Stimulated activated CD4-positive, alpha-beta T cell treated with anti-CD3 and anti-CD28 coated beads, TNF-alpha, amount 100 ng/mL, for 48 hours (primary cell): ENCODE measurements around the gene RFC2.
"Not testable (repeated sequence)": the region's sequence is repeated elsewhere in the genome, so short reads cannot be mapped to it uniquely, and the experiment has no call there.

Experiments used
- DNase-seq, 3 donors: peaks; one replicate each; pipeline ENCODE4 v3.0.0-alpha.2; 2020; ENCODE audit warnings: low read depth in 3 of 3

Gene RFC2

DNA sequence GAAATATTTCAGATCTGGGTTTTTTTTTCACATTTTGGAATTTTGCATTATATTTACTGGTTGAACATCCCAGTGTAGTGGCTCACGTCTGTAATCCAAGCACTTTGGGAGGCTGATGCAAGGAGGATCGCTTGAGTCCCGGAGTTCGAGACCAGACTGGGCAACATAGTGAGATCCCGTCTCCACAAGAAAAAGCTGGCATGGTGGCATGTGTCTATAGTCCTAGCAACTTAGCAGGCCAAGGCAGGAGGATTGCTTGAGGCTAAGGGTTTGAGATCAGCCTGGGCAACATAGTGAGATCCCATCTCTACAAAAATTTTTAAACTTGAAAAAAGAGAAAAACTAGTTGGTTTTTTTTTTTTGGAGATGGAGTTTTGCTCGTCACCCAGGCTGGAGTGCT, 6.0 kb downstream of the RFC2 start:
- DNase-seq = no peak

DNA sequence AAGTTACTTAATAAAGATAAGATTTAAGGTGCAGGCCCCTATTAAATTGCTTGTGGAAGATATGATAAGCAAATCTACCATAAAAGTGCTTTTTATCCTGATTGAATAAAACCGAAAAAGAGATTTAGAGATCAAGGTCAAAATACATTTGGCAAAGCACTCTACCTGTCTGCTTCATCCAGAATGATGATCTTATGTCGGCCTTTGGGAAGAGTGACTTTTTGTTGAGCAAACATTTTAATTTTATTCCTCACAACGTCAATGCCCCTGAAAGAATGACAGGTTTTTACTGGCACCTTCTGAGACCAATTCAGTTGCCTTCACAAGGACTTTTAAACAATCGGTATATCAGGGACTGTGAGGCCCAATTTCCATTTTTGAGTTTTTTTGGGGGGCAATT, 7.7 kb downstream of the RFC2 start:
- no peak for DNase-seq

DNA sequence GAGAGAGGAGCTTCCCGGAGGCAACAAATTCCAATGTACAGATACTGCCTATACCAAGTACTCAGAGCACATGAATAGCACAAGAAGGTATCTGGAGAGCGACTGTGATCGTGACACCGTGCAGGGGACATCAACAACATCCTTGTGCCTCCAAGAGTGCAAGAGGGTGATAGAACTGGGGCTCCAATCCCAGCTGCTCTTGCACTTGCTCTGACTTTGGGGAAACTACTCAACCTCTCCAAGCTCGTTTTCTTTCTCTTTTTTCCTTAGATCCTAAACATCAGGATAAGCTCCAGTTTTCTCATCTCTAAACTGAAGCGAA, 12.1 kb downstream of the RFC2 start:
- no peak for DNase-seq

DNA sequence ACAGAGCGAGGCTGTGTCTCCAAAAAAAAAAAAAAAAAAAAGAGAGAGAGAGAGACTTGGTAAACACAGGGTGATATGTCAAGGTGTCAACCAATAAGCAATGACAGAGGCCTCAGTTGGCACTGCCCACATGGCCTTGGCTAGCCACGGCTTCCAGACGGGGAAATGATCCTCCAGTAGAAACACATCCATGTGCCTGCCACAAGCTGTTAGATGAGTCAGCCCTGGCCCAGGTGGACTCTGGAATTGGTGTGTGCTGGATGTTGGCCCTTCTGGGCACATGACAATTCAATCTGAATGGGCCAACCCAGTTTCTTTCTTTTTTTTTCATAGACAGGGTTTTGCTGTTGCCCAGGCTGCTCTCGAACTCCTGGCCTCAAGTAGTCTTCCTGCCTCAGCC, 13.7 kb downstream of the RFC2 start:
- no peak for DNase-seq

DNA sequence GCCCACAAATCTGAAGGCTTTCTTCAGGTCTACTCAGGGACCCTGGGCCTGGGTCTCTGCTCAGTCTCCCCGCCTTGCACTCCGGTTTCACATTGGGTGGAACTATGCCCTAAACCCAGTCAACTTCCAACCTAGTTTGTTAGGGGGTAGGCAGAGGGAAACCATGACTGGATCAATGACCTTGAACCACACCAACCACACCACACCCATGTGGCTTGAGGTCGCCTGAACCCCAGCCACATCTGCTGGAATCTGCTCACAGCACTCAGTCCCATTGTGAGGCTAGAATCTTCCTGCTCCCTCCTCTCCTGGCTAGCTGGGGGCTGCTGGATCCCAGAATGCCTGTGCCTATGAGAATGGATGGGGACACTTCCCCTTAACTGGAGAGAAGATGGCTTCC, 17.9 kb downstream of the RFC2 start:
- no peak for DNase-seq

DNA sequence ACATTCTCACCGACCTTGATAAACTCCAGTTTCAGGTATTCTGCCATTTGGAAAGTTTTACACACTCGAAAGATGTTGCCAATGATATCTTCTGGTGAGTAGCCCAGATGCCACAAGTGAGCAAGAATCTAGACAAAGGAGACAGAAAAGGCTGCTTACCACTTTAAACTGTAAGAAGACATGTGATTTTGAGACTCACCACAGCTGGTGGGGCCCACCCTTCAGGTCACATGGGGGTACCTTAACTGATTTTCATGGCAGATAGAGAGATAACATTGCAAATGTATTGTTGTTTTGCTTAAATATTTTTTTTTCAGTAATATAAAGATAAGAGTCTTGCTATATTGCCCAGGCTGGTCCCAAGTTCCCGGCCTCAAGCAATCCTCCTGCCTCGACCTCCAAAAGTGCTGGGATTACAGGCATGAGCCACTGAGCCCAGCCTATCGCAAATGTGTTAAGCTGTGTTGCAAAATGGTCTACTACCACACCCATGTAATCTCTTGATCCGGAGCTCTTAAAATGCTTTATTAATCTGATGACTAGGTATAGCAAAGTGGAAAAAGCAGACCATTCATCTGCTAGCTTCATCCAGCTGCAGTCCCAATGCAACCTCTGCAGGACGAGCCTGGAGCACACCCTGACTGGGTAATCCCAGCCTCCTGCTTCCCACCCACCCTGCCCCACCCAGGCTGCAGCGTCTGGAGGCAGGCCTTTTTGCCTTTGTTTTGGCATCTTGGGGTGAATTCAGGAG, 18.5 kb downstream of the RFC2 start:
- no peak for DNase-seq

DNA sequence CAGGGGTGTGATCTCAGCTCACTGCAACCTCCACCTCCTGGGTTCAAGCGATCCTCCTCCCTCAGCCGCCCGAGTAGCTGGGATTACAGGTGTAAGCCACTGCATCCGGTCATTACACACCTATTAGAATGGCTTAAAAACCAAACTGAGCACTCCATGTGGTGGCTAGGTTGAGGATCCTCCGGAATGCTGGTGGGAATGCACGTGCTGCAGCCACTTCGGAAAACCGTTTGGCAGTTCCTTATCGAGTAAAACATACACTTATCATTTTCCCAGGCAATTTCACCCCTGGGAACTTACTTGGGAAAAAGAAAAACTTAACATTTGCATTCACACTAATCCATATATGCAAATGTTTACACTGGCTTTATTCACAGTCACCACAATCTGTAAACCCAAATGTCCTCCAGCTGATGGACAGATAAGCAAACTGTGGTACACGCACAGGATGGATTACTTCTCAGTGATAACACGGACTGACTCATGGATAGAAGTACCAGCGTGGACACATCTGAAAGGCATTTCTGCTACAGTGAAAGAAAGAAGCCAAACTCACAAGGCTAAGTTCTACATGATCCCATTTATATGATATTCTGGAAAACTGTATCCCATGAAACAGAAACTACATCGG, 20.4 kb downstream of the RFC2 start:
- DNase-seq = no peak

DNA sequence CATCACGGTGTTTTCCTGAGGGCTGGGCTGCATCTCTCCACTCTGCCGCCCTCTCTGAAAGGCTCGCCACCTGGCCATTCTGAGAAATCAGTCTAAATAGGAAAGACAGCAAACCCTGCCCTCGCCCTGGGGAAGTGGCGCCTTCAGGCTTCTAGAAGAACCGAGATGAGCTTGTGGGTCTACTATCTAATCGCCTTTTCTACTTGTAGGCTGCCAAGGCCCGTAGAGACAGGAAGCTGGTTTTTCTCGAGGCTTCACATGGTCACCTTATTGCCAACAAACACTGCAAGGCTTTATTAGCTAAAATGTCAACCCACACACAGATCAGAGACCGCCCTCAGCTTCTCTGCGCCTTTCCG, 23.0 kb downstream of the RFC2 start:
- DNase-seq = no peak

DNA sequence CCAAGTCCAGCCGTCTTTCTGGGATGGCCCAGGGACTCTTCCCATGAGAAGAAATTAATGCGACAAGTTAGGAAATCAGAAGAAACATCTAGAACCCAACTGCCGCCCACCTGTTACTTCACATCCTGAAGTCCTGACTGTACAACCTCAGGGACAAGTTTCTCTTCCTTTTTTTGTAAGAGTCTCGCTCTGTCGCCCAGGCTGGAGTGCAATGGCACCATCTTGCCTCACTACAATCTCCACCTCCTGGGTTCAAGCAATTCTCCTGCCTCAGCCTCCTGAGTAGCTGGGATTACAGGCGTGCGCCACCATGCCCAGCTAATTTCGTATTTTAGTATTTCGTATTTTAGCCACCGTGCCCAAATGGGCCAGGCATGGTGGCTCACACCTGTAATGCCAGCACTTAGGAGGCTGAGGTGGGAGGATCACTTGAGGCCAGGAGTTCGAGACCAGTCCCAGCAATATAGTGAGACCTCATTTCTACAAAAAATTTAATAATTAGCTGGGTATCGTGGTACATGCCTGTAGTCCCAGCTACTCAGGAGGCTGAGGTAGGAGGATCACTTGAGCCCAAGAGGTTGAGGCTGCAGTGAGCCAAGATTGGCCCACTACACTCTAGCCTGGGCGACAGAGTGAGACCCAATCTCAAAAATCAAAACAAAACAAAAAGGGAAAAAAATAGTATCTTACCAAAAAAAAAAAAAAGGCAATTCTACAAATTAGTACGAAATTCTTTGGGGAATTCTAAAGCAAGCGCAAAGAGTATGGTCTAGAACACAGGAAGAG, 23.6 kb downstream of the RFC2 start:
- DNase-seq = no peak

DNA sequence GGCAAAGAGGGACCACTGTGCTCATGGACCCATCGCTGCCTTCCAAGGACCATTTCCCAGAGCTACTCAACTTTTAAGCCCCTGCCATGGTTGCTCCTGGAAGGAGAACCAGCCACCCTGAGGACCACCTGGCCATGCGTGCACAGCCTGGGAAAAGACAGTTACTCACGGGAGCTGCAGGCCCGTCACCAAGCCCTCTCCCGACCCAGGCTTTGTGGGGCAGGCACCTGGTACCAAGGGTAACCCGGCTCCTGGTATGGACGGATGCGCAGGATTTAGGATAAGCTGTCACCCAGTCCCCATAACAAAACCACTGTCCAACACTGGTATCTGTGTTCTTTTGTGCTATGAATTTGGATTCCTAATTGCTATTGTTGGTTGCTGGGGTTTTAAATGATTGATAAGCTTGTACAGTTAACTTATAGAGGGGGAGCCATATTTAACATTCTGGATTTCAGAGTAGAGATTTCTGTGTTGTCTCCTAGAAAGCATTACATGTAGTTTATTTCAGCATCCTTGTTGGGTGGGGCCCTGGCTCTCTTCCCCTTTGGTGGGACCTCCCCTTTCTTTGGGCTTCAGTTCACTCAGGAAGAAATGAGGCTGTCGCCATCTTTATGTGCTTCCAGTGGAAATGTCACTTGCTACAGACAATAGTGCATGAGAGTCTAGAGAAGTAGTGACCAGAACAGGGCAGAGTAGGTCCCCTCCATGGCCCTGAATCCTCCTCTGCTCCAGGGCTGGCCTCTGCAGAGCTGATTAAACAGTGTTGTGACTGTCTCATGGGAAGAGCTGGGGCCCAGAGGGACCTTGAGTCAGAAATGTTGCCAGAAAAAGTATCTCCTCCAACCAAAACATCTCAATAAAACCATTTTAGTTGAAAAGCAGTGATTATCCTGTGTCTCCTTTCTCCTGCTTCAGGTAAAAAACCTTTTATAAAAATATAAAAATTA, 25.0 kb downstream of the RFC2 start:
- no peak for DNase-seq

DNA sequence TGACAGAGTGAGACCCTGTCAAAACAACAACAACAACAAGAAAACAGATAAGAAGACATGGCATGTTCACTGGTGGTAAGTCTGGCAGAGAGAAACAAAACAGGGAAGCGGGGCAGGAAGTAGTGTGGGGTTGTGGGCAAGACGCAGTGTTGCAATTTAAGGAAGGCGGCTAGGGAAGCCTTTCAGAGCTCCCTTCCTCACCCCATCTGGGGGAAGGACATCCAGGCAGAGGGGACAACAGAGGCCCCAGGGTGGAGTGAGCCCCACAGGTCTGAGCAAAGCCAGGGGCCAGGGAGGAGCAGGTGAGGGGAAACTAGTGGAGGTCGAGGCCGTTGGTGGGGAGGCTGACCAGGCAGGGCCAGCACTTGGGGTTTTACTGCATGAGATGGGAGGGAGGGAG, 27.6 kb downstream of the RFC2 start:
- DNase-seq = no peak

DNA sequence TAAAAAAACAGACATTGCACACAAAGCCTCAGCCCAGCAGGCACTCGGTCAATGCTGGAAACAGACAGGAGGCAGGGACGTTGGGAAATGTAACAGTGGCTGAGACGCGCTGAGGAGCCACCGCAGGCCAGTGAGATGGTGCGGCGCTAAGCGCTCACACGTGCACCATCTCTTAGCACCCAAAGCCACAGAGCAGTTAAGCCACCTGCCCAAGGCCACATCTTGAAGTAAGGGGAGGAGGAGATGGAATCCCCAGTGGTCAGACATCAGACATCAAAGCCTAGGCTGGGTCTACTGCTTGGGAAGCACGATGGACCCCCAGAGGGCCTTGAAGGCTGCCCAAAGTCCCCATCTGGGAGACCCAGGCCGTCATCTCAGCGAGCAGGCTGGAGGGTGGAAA, 28.8 kb downstream of the RFC2 start:
- no peak for DNase-seq

DNA sequence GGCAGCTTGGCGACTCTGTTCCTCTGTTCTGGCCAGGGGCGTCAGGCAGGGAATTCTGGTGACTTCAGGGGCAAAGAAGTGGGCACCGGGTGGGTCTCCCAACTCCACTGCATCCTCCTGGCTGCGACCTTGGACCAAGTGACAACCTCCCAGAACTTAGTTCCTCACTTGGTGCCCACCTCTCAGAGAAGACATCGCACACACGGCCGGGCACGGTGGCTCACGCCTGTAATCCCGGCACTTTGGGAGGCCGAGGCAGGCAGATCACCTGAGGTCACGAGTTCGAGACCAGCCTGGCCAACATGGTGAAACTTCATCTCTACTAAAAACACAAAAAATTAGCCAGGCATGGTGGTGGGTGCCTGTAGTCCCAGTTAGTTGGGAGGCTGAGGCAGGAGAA, 29.3 kb downstream of the RFC2 start:
- not testable (repeated sequence) for DNase-seq

DNA sequence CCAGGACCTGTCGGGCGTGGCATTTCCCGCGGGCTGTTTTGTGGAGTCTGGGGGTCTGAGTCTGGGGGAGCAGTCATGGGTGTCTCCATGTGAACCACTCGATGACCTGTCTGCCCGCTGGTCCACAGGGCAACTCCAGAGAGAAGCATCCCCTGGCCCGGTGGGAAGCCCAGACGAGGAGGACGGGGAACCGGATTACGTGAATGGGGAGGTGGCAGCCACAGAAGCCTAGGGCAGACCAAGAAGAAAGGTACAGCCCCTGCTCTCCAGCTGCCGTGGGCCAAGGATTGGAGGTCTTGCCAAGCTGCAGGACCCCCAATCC, 29.7 kb downstream of the RFC2 start:
- no peak for DNase-seq

DNA sequence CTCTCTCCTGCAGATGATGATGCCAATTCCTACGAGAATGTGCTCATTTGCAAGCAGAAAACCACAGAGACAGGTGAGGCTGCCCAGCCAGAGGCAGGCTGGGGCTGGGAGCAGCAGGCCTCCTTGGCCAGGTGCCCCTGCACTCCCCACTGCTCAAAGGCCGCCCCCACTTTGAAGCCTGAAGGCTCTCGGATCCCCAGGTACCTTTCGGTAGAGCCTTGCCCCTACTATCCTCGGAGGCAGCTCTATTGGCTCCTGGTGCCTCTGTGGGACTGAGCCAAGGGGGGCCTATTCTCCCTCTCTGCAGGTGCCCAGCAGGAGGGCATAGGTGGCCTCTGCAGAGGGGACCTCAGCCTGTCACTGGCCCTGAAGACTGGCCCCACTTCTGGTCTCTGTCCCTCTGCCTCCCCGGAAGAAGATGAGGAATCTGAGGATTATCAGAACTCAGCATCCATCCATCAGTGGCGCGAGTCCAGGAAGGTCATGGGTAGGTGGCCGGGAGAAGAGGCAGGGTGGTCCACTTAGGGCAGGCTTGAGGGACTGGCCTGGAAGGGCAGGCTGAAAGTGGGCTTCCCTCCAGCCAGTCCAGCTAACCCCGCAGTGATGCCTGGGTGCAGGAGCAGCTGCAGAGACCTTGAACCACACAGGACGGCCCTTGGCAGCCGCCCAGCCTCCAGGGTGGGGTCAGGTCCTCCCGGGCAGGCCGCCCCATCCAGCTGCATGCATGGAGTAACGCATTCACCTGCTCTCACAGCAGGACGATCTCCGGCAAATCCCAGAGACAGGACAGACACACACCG, 30.3 kb downstream of the RFC2 start:
- no peak for DNase-seq

DNA sequence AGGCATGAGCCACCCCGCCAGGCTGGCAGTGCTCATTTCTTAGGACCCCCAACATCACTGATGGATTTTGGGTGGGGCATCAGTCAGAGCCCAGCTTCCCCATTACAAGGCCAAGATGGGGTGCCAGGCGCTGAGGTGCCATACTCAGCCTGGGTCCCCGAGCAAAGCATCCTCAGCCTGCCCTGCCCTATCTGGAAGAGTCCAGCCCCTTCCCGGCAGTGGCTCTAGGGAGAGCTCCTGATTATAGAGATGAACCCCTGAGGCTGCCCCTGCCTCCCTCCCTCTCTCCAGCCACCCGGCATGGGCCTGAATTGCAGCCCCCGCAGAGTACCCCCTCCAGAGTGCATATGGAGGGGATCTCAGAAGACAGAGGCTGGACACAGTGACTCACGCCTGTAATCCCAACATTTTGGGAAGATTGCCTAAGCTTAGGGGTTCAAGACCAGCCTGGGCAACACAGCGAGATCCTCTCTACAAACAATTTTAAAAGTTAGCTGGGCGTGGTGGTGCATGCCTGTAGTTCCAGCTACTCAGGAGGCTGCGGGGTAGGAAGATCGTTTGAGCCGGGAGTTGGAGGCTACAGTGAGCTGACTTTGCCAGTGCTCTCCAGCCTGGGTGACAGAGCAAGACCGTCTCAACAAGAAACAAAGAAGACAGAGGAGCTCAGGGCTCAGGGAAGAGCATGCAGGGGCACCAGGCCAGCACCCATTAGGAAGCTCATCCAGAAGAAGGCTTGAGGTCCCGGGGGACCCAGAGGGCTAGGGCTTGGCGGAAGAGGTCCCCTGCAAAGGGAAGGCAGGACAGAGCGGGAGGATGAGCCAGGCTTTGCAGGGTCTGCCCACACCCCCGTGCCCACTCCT, 31.1 kb downstream of the RFC2 start:
- DNase-seq = no peak

DNA sequence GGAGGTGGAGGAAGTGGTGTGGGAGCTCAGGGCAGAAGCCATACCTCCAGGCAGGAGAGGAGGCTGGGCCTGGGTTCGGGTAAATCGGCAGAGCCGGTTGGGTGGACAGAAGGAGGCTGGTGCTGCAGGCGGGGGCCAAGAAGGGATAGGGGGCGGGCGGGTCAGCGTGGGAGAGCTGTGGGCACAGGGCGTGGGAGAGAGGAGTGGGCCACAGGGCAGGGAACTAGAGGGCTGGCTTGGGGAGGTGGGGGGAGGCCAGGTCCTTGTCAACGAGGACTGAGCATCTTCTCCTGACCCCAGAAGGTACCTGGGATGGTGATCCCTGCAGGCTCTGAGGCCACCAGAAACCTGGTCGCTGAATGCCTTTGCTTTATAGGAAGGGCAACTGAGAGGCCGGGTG, 32.5 kb downstream of the RFC2 start:
- DNase-seq = no peak

DNA sequence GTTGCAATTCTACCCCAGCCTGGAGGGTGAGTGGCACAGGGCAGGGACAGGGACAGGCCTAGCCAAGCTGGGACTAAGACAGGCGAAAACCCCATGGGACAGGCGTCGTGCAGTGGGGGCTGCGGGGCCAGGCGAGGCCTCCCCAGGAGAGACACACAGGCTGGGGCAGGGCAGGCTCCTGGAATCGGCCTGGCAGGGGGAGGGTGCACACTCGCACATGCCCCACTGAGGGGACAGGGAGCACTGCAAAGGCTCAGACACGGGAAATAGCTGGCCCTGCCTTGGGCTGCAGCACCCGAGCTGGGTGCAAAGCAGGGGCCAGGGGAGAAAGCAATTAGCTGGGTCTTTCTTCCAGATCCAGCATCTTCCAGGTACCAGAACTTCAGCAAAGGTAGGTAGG, 34.0 kb downstream of the RFC2 start:
- no peak for DNase-seq

DNA sequence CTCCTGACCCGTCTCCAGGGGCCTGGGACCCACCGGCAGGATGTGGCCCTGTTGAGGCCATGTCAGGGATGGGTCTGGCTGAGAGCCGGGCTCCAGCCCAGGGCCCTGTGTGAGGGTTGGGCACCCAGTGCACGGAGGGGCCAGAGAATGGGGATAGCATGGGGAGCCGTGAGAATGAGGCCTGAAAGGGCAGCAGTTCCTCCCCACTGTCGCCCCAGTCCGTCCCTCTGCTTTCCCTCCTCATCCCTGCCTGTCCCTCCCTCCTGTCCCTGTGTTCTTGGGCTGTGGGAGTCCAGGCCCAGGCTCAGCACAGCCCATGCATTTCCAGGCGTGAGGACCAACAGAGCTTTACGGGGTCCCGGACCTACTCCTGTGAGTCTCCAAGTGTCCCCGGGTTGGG, 34.8 kb downstream of the RFC2 start:
- DNase-seq = no peak

DNA sequence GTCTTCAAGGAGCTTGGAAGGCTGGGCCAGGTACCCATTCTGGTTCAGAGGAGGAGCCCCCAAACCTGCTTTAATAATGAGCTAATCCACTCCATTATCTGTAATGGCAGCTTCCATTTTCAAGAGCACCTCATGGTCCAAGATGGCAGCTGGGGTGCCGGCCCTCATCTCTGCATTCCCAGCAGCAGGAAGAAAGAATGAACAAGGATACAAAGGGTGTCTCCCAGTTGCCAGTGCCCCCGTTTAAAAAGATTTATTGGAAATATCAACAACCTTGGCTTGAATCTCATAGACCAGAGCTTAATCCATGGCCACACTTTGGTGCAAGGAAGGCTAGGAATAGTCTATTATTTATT, 35.9 kb downstream of the RFC2 start:
- no peak for DNase-seq
